Endothelial cell of umbilical vein (primary cell): ENCODE measurements around the gene KRTAP5-2. TPM values are rescaled to one million over a fixed set of nuclear protein-coding genes. Genes with fewer than 3 reads are reported as not detected.

Experiments
- BruUV-seq: library from RNA; stranded (reverse); fragments of 400-500 nt; replicated peaks from 2 replicates; lab custom pipeline; 2021; lab: Mats Ljungman, UMichigan
- CTCF ChIA-PET: fragments of 300-600, 350-600 bp; sonication (Branson Sonifier 250); formaldehyde crosslinking; loops from one replicate; lab custom pipeline; 2021; ENCODE audit warnings: antibody characterized with exemption, inconsistent platforms; lab: Charles Lee
- POLR2A ChIA-PET: fragments of 300-600, 350-600 bp; sonication (Branson Sonifier 250); formaldehyde crosslinking; loops from one replicate; lab custom pipeline; 2021; ENCODE audit warnings: antibody characterized with exemption, inconsistent platforms; lab: Charles Lee
- DNase-seq: peaks from one replicate; pipeline ENCODE4 v3.0.0-alpha.2; 2011; ENCODE audit warnings: low read depth, low spot score
- FAIRE-seq: peaks from 2 replicates; lab custom pipeline; 2011; peaks lifted over from hg19 to GRCh38; lab: Jason Lieb, UNC
- H2AFZ ChIP-seq: 2 replicates; pipeline ENCODE4 v1.6.0; 2012; ENCODE audit warnings: low read depth, low read length, control low read depth, inconsistent platforms
- H3K27ac ChIP-seq: 2 replicates; pipeline ENCODE4 v1.5.1; 2011; ENCODE audit warnings: low read depth, mild to moderate bottlenecking, control low read depth, low read length, moderate library complexity; ENCODE audit not compliant: insufficient read depth
- H3K27me3 ChIP-seq, 2 experiments: 2 replicates each; pipeline versions ENCODE4 v1.6.0 to v1.6.1; 2011; ENCODE audit warnings: low read length in 2 of 2, mixed read lengths in 1 of 2; ENCODE audit not compliant: control insufficient read depth in 2 of 2, insufficient read depth in 2 of 2
- H3K36me3 ChIP-seq, 2 experiments: 2 replicates in 1 of 2; 3 replicates in 1 of 2; pipeline ENCODE4 v1.5.1; 2011; ENCODE audit warnings: low read length in 2 of 2, mild to moderate bottlenecking in 1 of 2, moderate library complexity in 1 of 2; ENCODE audit not compliant: control insufficient read depth in 2 of 2, insufficient read depth in 2 of 2; ENCODE audit errors: extremely low read depth in 1 of 2
- H3K4me1 ChIP-seq: 3 replicates; pipeline ENCODE4 v1.5.1; 2011; ENCODE audit warnings: mild to moderate bottlenecking, low read length; ENCODE audit not compliant: control insufficient read depth, insufficient read depth; ENCODE audit errors: extremely low read depth
- H3K4me2 ChIP-seq: 2 replicates; pipeline ENCODE4 v1.6.1; 2011; ENCODE audit warnings: low read length, control low read depth, mixed read lengths; ENCODE audit not compliant: insufficient read depth
- H3K4me3 ChIP-seq, 3 experiments: fragments of 200-600 bp in 1 of 3; sonication (generic), shearing (Covaris generic) in 1 of 3; replicated peaks in 1 of 3; 2 replicates each; pipeline ENCODE4 v1.5.1; 2011 to 2016; ENCODE audit warnings: control low read depth in 3 of 3, low read length in 3 of 3, mild to moderate bottlenecking in 2 of 3, inconsistent platforms in 1 of 3, low read depth in 1 of 3, moderate library complexity in 1 of 3; ENCODE audit not compliant: insufficient read depth in 1 of 3
- H3K79me2 ChIP-seq: 2 replicates; pipeline ENCODE4 v1.6.0; 2012; ENCODE audit warnings: low read length, inconsistent platforms; ENCODE audit not compliant: control insufficient read depth, insufficient read depth
- H3K9ac ChIP-seq: replicated peaks from 2 replicates; pipeline ENCODE3; 2011; ENCODE audit warnings: low read length, control low read depth; ENCODE audit not compliant: insufficient read depth; ENCODE audit errors: extremely low read depth
- H3K9me1 ChIP-seq: replicated peaks from 3 replicates; pipeline ENCODE4 v1.6.0; 2011; ENCODE audit warnings: mild to moderate bottlenecking, low read length; ENCODE audit not compliant: control insufficient read depth, insufficient read depth; ENCODE audit errors: extremely low read depth
- H3K9me3 ChIP-seq: replicated peaks from 2 replicates; pipeline ENCODE4 v1.5.1; 2012; ENCODE audit warnings: low read length, inconsistent platforms; ENCODE audit not compliant: control insufficient read depth, insufficient read depth
- H4K20me1 ChIP-seq: replicated peaks from 2 replicates; pipeline ENCODE3; 2011; ENCODE audit warnings: mild to moderate bottlenecking, low read length; ENCODE audit not compliant: control insufficient read depth, insufficient read depth; ENCODE audit errors: extremely low read depth
- EZH2 ChIP-seq: IDR thresholded peaks from 2 replicates; pipeline ENCODE4 v1.6.1; 2012; ENCODE audit warnings: borderline replicate concordance, low read depth, mild to moderate bottlenecking, moderate library complexity, low read length, inconsistent platforms; ENCODE audit not compliant: severe bottlenecking
- FOS ChIP-seq: IDR thresholded peaks from 2 replicates; pipeline ENCODE4 v1.6.1; 2011; ENCODE audit warnings: mild to moderate bottlenecking, low read length, moderate library complexity, borderline replicate concordance; ENCODE audit not compliant: insufficient read depth
- GATA2 ChIP-seq: IDR thresholded peaks from 2 replicates; pipeline ENCODE4 v1.7.0; 2011; ENCODE audit warnings: low read depth, mild to moderate bottlenecking, moderate library complexity, mixed read lengths, low read length; ENCODE audit not compliant: insufficient read length, insufficient read depth
- JUN ChIP-seq: IDR thresholded peaks from 2 replicates; pipeline ENCODE4 v1.6.1; 2011; ENCODE audit warnings: borderline replicate concordance, low read depth; ENCODE audit not compliant: insufficient read length, insufficient read depth
- MAX ChIP-seq: IDR thresholded peaks from 2 replicates; pipeline ENCODE4 v1.6.1; 2011; ENCODE audit not compliant: insufficient read depth, insufficient read length
- MYC ChIP-seq: IDR thresholded peaks from one replicate; pipeline ENCODE4 v1.6.1; 2011; ENCODE audit warnings: mild to moderate bottlenecking, low read depth, low read length
- POLR2A ChIP-seq: IDR thresholded peaks from 2 replicates; pipeline ENCODE4 v1.6.1; 2012; ENCODE audit warnings: low read depth, mild to moderate bottlenecking, control low read depth, low read length
- POLR2AphosphoS5 ChIP-seq: IDR thresholded peaks from 2 replicates; pipeline ENCODE4 v1.6.1; 2012; ENCODE audit warnings: low read depth, mild to moderate bottlenecking, control low read depth, low read length, moderate library complexity; ENCODE audit not compliant: insufficient read depth
- dilution Hi-C: fragments of 300-500 bp; cut with MboI; formaldehyde crosslinking; loops from one replicate; pipeline ENCODE4 v1.15.0; 2019; ENCODE audit warnings: low sequenced_read_pairs; ENCODE audit not compliant: extremely low pct_ligation_motif_present
- intact Hi-C: fragments of 100-400 bp; cut with micrococcal nuclease; formaldehyde crosslinking; loops from one replicate; pipeline ENCODE4 v1.10.0; 2022
- polyA plus RNA-seq, 4 experiments: library from polyadenylated mRNA; depleted of rRNA in 3 of 4; stranded (reverse) in 3 of 4; unstranded in 1 of 4; fragments of >200 nt; gene quantifications; 2 replicates each; pipeline versions ENCODE4 v1.2.1 to v1.2.3, GENCODE V29; 2011 to 2012; ENCODE audit warnings: missing spikeins in 1 of 4
- total RNA-seq: library from RNA; stranded (reverse); gene quantifications from 2 replicates; pipeline ENCODE4 v1.2.3, GENCODE V29; 2021
- TF ChIP-seq, protein P1 (sequence below), 2 donors: IDR thresholded peaks; 1 replicate in 1 of 2; 2 replicates in 1 of 2; pipeline ENCODE4 v1.5.1; 2011; ENCODE audit warnings: low read length in 2 of 2, mild to moderate bottlenecking in 2 of 2, moderate library complexity in 2 of 2, control low read depth in 1 of 2, inconsistent platforms in 1 of 2, low read depth in 1 of 2; ENCODE audit not compliant: insufficient read depth in 1 of 2; ENCODE audit errors: extremely low read depth in 1 of 2

The KRTAP5-2 gene
- total and polyA plus RNA-seq, 2 donors (not counting 3 experiments of a cell fraction or from before 2014, with no cell fraction given) = not detected

DNA sequence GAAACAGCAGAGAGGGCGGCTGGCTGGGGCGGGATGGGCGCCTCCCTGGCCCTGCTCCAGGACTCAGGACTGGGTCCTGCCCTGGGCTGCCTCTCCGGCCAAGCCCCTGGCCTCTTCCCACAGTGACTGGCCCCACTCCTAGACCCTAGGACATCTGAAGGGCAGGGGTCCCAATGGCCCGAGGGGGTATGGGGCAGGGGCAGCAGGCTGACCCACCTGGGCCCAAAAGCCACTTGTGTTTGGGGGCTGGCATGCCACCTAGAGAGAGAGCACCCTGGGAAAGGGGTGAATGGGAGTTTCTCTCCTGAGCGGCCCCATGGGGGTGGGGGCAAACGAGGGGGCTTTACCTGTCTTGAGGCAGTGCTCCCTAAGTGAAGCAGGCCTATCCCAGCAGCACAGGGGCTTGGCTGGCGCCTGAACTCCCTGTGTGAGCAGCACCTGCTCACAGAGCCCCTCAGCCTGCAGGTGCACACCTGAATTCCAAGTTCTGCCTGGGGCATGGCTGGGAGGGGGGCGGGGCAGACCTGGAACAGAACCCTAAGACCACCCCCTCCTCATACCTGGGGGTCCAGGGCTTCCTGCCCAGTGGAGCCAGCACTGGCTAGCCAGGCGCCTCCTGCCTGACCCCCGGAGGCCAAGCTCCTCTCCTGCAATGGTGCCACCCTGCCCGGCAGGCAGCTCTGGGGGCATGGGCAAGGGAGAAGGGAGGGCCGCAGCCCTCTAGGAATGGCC is 42.9 kb downstream of the KRTAP5-2 start:
- H3K27me3 ChIP-seq = no peaks in the 10 kb centered on the region
- intact Hi-C loops = no loop called here
- no peak overlapping the region for H3K4me2 ChIP-seq
- ChIA-PET CTCF (interaction anchor here (0.7 to 1.9 kb wide), 3 partner anchors 8 to 40 kb away, joined by 3 to 5 read pairs (median 3); no protein-coding TSS in a partner anchor), POLR2A (no interaction called here)
- no peaks in the 10 kb centered on the region for H4K20me1 ChIP-seq
- H3K4me1 ChIP-seq = no peaks in the 10 kb centered on the region
- FAIRE-seq (no peak), DNase-seq (no peak)
- no peak overlapping the region for H3K27ac ChIP-seq
- no TSS peak for BruUV-seq
- dilution Hi-C loops = no loop called here
- H3K79me2 ChIP-seq = no peaks in the 10 kb centered on the region
- TF ChIP-seq EZH2 (no peak), MAX (no peak), MYC (no peak), JUN (no peak), POLR2AphosphoS5 (no peak), POLR2A (no peak), FOS (no peak), GATA2 (no peak)
- TF ChIP-seq, protein P1, sequence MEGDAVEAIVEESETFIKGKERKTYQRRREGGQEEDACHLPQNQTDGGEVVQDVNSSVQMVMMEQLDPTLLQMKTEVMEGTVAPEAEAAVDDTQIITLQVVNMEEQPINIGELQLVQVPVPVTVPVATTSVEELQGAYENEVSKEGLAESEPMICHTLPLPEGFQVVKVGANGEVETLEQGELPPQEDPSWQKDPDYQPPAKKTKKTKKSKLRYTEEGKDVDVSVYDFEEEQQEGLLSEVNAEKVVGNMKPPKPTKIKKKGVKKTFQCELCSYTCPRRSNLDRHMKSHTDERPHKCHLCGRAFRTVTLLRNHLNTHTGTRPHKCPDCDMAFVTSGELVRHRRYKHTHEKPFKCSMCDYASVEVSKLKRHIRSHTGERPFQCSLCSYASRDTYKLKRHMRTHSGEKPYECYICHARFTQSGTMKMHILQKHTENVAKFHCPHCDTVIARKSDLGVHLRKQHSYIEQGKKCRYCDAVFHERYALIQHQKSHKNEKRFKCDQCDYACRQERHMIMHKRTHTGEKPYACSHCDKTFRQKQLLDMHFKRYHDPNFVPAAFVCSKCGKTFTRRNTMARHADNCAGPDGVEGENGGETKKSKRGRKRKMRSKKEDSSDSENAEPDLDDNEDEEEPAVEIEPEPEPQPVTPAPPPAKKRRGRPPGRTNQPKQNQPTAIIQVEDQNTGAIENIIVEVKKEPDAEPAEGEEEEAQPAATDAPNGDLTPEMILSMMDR (IDR thresholded peaks at IDR 0.05; ENCODE audit: extremely low read depth in 1 of 2, insufficient read depth in 1 of 2, low read depth in 1 of 2, low read length in 2 of 2) = no peak
- H3K9me1 ChIP-seq = no peaks in the 10 kb centered on the region
- no peak overlapping the region for H2AFZ ChIP-seq
- H3K4me3 ChIP-seq = no peak overlapping the region
- H3K36me3 ChIP-seq = peaks cover 0 to 3% of the 10 kb centered on the region in 2 experiments
- H3K9ac ChIP-seq = no peak overlapping the region
- no peaks in the 10 kb centered on the region for H3K9me3 ChIP-seq
